Panc1 (cell line): Measurements from ENCODE around the gene C3orf80.

Experiments used
- CTCF ChIP-seq: fragments of 450-650 bp; IDR thresholded peaks from 2 replicates; pipeline ENCODE4 v1.5.1; 2017; ENCODE audit warnings: mild to moderate bottlenecking
- POLR2AphosphoS5 ChIP-seq: IDR thresholded peaks from 2 replicates; pipeline ENCODE4 v1.6.1; 2012; ENCODE audit warnings: mild to moderate bottlenecking, low read depth, low read length, moderate library complexity
- REST ChIP-seq, 2 experiments: IDR thresholded peaks; 2 replicates each; pipeline ENCODE4 v1.6.1; 2011 to 2012; ENCODE audit warnings: low read depth in 2 of 2, control low read depth in 1 of 2, low read length in 1 of 2, mild to moderate bottlenecking in 1 of 2, moderate library complexity in 1 of 2; ENCODE audit not compliant: insufficient read depth in 1 of 2
- SIN3A ChIP-seq: IDR thresholded peaks from 2 replicates; pipeline ENCODE4 v1.6.1; 2012; ENCODE audit warnings: low read depth, mild to moderate bottlenecking, low read length, moderate library complexity, borderline replicate concordance; ENCODE audit not compliant: insufficient read depth
- TCF7L2 ChIP-seq: IDR thresholded peaks from 2 replicates; pipeline ENCODE4 v1.6.1; 2011; ENCODE audit warnings: mild to moderate bottlenecking, low read depth, low read length, inconsistent platforms

GRCh38 chr3:160232014-160232413, 6.8 kb downstream of the C3orf80 start:
- no peak for TF ChIP-seq CTCF
- TF ChIP-seq TCF7L2: no peak
- TF ChIP-seq POLR2AphosphoS5: no peak
- TF ChIP-seq REST (IDR thresholded peaks at IDR 0.05; ENCODE audit: insufficient read depth in 1 of 2, low read depth in 2 of 2, low read length in 1 of 2): no peak
- no peak for TF ChIP-seq SIN3A
